PC-3 (cell line): Measurements from ENCODE around the gene NKX6-2.

Experiments used
- EZH2 ChIP-seq: fragments of 300-600 bp; sonication (generic); IDR thresholded peaks from one replicate; pipeline ENCODE4 v1.6.1; 2017; ENCODE audit warnings: antibody characterized with exemption, mild to moderate bottlenecking, low read length; ENCODE audit not compliant: unreplicated experiment
- EZH2phosphoT487 ChIP-seq: fragments of 300-600 bp; sonication (generic); IDR thresholded peaks from 2 replicates; pipeline ENCODE4 v1.6.1; 2018; ENCODE audit warnings: mild to moderate bottlenecking, antibody characterized with exemption, low read length, borderline replicate concordance
- TF ChIP-seq, protein P1 (sequence below): fragments of 300-600 bp; sonication (generic); conservative IDR thresholded peaks from 2 replicates; pipeline ENCODE4 v1.5.1; 2017; ENCODE audit warnings: antibody characterized with exemption, low read depth, mild to moderate bottlenecking, low read length

DNA sequence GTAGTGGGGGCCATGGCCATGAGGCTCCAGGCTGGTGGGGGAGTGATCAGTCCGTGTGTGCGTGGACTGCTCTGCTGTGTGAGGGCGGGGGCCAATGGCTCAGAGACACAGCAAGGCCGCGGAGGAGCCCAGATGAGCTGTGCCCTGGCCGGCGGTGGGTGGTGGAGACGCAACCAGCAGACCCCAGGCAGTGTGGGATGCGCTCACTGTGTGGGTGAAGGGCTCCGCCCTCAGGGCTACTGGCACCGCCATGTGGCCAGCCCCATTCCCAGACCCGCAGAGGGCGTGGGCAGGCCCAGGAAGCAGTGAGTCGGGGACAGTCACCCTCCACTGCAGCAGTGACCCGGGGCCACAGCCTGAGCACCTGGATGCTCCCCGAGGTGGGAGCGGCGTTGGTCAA, 9.1 kb downstream of the NKX6-2 start:
- TF ChIP-seq, protein P1, sequence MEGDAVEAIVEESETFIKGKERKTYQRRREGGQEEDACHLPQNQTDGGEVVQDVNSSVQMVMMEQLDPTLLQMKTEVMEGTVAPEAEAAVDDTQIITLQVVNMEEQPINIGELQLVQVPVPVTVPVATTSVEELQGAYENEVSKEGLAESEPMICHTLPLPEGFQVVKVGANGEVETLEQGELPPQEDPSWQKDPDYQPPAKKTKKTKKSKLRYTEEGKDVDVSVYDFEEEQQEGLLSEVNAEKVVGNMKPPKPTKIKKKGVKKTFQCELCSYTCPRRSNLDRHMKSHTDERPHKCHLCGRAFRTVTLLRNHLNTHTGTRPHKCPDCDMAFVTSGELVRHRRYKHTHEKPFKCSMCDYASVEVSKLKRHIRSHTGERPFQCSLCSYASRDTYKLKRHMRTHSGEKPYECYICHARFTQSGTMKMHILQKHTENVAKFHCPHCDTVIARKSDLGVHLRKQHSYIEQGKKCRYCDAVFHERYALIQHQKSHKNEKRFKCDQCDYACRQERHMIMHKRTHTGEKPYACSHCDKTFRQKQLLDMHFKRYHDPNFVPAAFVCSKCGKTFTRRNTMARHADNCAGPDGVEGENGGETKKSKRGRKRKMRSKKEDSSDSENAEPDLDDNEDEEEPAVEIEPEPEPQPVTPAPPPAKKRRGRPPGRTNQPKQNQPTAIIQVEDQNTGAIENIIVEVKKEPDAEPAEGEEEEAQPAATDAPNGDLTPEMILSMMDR: no peak
- TF ChIP-seq EZH2: no peak
- TF ChIP-seq EZH2phosphoT487: no peak
